ENCODE data around the gene USP35. TPM values are rescaled to one million over a fixed set of nuclear protein-coding genes. Genes with fewer than 3 reads are reported as not detected.

Gene USP35
- polyA plus RNA-seq, 1 experiment = 6.3 TPM

GRCh38 chr11:78189851-78190250 lies 1.1 kb downstream of the USP35 start:
- Histone ChIP-seq H3K36me3 (ENCODE audit: control insufficient read depth, insufficient read depth, low read length) (0 out of 2 replicates have a peak, but pooled peaks cover 1% of the 10 kb centered on the region), H3K27me3 (ENCODE audit: control insufficient read depth, insufficient read depth, low read length) (no peaks in the 10 kb centered on the region), H3K4me3 (ENCODE audit: low read depth, low read length) (peak overlapping the region; percentile 12; the same call in 1 of the 2 replicates)
- CTCF ChIA-PET = interaction anchor here (2.1 kb wide), 1 partner anchor 143 kb away, joined by 4 read pairs; no protein-coding TSS in a partner anchor
- no peak for DNase-seq (ENCODE audit: low read depth)
- no peak for TF ChIP-seq CTCF (IDR thresholded peaks at IDR 0.05; ENCODE audit: insufficient read depth, low read depth, low read length)
- POLR2A ChIA-PET = interaction anchor here (0.6 kb wide), 1 partner anchor 159 kb away, joined by 22 read pairs; no protein-coding TSS in a partner anchor

GRCh38 chr11:78190374-78190773 lies 1.7 kb downstream of the USP35 start:
- CTCF ChIA-PET = interaction anchor here (0.6 kb wide), 1 partner anchor 13 kb away, joined by 3 read pairs; no protein-coding TSS in a partner anchor
- POLR2A ChIA-PET = no interaction called here
- Histone ChIP-seq H3K36me3 (ENCODE audit: control insufficient read depth, insufficient read depth, low read length) (peaks cover 4% of the 10 kb centered on the region; the same call in 1 of the 2 replicates), H3K4me3 (ENCODE audit: low read depth, low read length) (no peak overlapping the region), H3K27me3 (ENCODE audit: control insufficient read depth, insufficient read depth, low read length) (no peaks in the 10 kb centered on the region)
- no peak for TF ChIP-seq CTCF (IDR thresholded peaks at IDR 0.05; ENCODE audit: insufficient read depth, low read depth, low read length)
- no peak for DNase-seq (ENCODE audit: low read depth)

- H3K27me3 ChIP-seq (ENCODE audit: control insufficient read depth, insufficient read depth, low read length) = no peaks in the 10 kb centered on the region
- TF ChIP-seq CTCF (IDR thresholded peaks at IDR 0.05; ENCODE audit: insufficient read depth, low read depth, low read length) = no peak
- peaks cover 4% of the 10 kb centered on the region; the same call in 1 of the 2 replicates for H3K36me3 ChIP-seq (ENCODE audit: control insufficient read depth, insufficient read depth, low read length)
- no peak overlapping the region for H3K4me3 ChIP-seq (ENCODE audit: low read depth, low read length)
- ChIA-PET POLR2A (no interaction called here), CTCF (interaction anchor here (0.6 kb wide), 1 partner anchor 12 kb away, joined by 3 read pairs; no protein-coding TSS in a partner anchor)
- DNase-seq (ENCODE audit: low read depth) = no peak
Measured at GRCh38 chr11:78190871-78191538, 2.3 kb downstream of the USP35 start.

- ChIA-PET CTCF (no interaction called here), POLR2A (no interaction called here)
- no peak for DNase-seq (ENCODE audit: low read depth)
- H3K27me3 ChIP-seq (ENCODE audit: control insufficient read depth, insufficient read depth, low read length) = no peaks in the 10 kb centered on the region
- no peak for TF ChIP-seq CTCF (IDR thresholded peaks at IDR 0.05; ENCODE audit: insufficient read depth, low read depth, low read length)
- peaks cover 4% of the 10 kb centered on the region for H3K36me3 ChIP-seq (ENCODE audit: control insufficient read depth, insufficient read depth, low read length)
- H3K4me3 ChIP-seq (ENCODE audit: low read depth, low read length) = no peak overlapping the region
Measured at GRCh38 chr11:78192223-78192719, 3.6 kb downstream of the USP35 start.

- no peak for DNase-seq (ENCODE audit: low read depth)
- Histone ChIP-seq H3K36me3 (ENCODE audit: control insufficient read depth, insufficient read depth, low read length) (peaks cover 5% of the 10 kb centered on the region), H3K27me3 (ENCODE audit: control insufficient read depth, insufficient read depth, low read length) (no peaks in the 10 kb centered on the region), H3K4me3 (ENCODE audit: low read depth, low read length) (no peak overlapping the region)
- POLR2A ChIA-PET = no interaction called here
- CTCF ChIA-PET = interaction anchor here (1.2 kb wide), 1 partner anchor 372 kb away, joined by 3 read pairs; no protein-coding TSS in a partner anchor
- TF ChIP-seq CTCF (IDR thresholded peaks at IDR 0.05; ENCODE audit: insufficient read depth, low read depth, low read length) = no peak
Measured at GRCh38 chr11:78192911-78193351, 4.2 kb downstream of the USP35 start.
